HCT116 (cell line): Measurements from ENCODE around the gene KCNC3. TPM values are rescaled to one million over a fixed set of nuclear protein-coding genes. Genes with fewer than 3 reads are reported as not detected.

ENCODE experiments used
- ATAC-seq: fragments of 200-7000 bp; cut with Tn5 transposase; 2 replicates; pipeline ENCODE4 v1.9.1; 2020; ENCODE audit warnings: mild to moderate bottlenecking, moderate library complexity
- BruUV-seq: library from RNA; stranded (reverse); fragments of 400-500 nt; replicated peaks from 2 replicates; lab custom pipeline; 2021; lab: Mats Ljungman, UMichigan
- CTCF ChIA-PET: fragments of 300-600 bp; sonication (Branson Sonifier 250); formaldehyde crosslinking; loops from one replicate; lab custom pipeline; 2021; ENCODE audit warnings: antibody characterized with exemption; lab: Charles Lee
- POLR2A ChIA-PET: fragments of 300-600, 350-600 bp; sonication (Branson Sonifier 250); formaldehyde crosslinking; loops from one replicate; lab custom pipeline; 2021; ENCODE audit warnings: antibody characterized with exemption; lab: Charles Lee
- RAD21 ChIA-PET, 2 experiments: fragments of 300-600 bp; sonication (Branson Sonifier 250); formaldehyde crosslinking; loops; one replicate each; lab custom pipeline; 2023; ENCODE audit warnings: low total read pairs in 2 of 2; ENCODE audit not compliant: uncharacterized antibody in 2 of 2, unreplicated experiment in 2 of 2, low non-redundant PET in 1 of 2; lab: Charles Lee
- DNase-seq: peaks from one replicate; pipeline ENCODE4 v3.0.0-alpha.2; 2010; ENCODE audit warnings: low read depth, low spot score
- H2AFZ ChIP-seq: fragments of 200-600 bp; shearing (Covaris generic), sonication (generic); 2 replicates; pipeline ENCODE4 v1.6.1; 2017; ENCODE audit warnings: low read depth, mixed run types, mixed read lengths, antibody characterized with exemption, low read length; ENCODE audit not compliant: poor library complexity, severe bottlenecking
- H3K27ac ChIP-seq: 2 replicates; pipeline ENCODE4 v1.5.1; 2012; ENCODE audit warnings: low read depth, low read length
- H3K27me3 ChIP-seq: fragments of 200-600 bp; sonication (generic); 2 replicates; pipeline ENCODE4 v1.6.1; 2016; ENCODE audit warnings: mixed run types, low read length, mixed read lengths; ENCODE audit not compliant: insufficient read depth
- H3K36me3 ChIP-seq, 2 experiments: fragments of 200-500 bp in 1 of 2; fragments of 200-600 bp in 1 of 2; sonication (Bioruptor generic) in 1 of 2; sonication (generic) in 1 of 2; 2 replicates each; pipeline versions ENCODE4 v1.5.1 to v1.6.1; 2014 to 2016; ENCODE audit warnings: low read length in 2 of 2, inconsistent platforms in 1 of 2, mixed read lengths in 1 of 2, mixed run types in 1 of 2; ENCODE audit not compliant: insufficient read depth in 2 of 2, control insufficient read depth in 1 of 2
- H3K4me1 ChIP-seq, 2 experiments: fragments of 200-600 bp in 1 of 2; sonication (generic) in 1 of 2; 2 replicates each; pipeline versions ENCODE4 v1.5.1 to v1.6.1; 2012 to 2017; ENCODE audit warnings: low read length in 2 of 2, inconsistent platforms in 1 of 2, mild to moderate bottlenecking in 1 of 2, mixed read lengths in 1 of 2, mixed run types in 1 of 2, moderate library complexity in 1 of 2; ENCODE audit not compliant: insufficient read depth in 2 of 2, control insufficient read depth in 1 of 2
- H3K4me2 ChIP-seq: fragments of 200-600 bp; sonication (generic); 2 replicates; pipeline ENCODE4 v1.6.1; 2017; ENCODE audit warnings: mixed run types, low read length, mixed read lengths
- H3K4me3 ChIP-seq, 2 experiments: fragments of 200-600 bp in 1 of 2; sonication (generic) in 1 of 2; replicated peaks in 1 of 2; 2 replicates each; pipeline ENCODE4 v1.5.1; 2011 to 2016; ENCODE audit warnings: low read length in 2 of 2, control low read depth in 1 of 2, low read depth in 1 of 2, mild to moderate bottlenecking in 1 of 2, mixed read lengths in 1 of 2, mixed run types in 1 of 2
- H3K79me2 ChIP-seq: fragments of 200-600 bp; sonication (generic); 2 replicates; pipeline ENCODE4 v1.6.1; 2017; ENCODE audit warnings: mild to moderate bottlenecking, mixed run types, low read length, moderate library complexity, mixed read lengths; ENCODE audit not compliant: insufficient read depth
- H3K9ac ChIP-seq: fragments of 200-600 bp; sonication (generic); 2 replicates; pipeline ENCODE4 v1.6.1; 2016; ENCODE audit warnings: low read length, mixed read lengths
- H3K9me2 ChIP-seq: fragments of 200-600 bp; sonication (generic), shearing (Covaris generic); 2 replicates; pipeline ENCODE4 v1.6.1; 2017; ENCODE audit warnings: mixed run types, mild to moderate bottlenecking, moderate library complexity; ENCODE audit not compliant: insufficient read depth
- H3K9me3 ChIP-seq, 2 experiments: fragments of 200-500 bp in 1 of 2; fragments of 200-600 bp in 1 of 2; sonication (Bioruptor generic) in 1 of 2; sonication (generic) in 1 of 2; 2 replicates each; pipeline ENCODE4 v1.6.1; 2014 to 2017; ENCODE audit warnings: low read length in 2 of 2, mixed read lengths in 2 of 2, inconsistent platforms in 1 of 2, low read depth in 1 of 2, mild to moderate bottlenecking in 1 of 2, mixed run types in 1 of 2, moderate library complexity in 1 of 2; ENCODE audit not compliant: control insufficient read depth in 1 of 2, insufficient read depth in 1 of 2
- H4K20me1 ChIP-seq: fragments of 200-600 bp; sonication (generic), shearing (Covaris generic); 2 replicates; pipeline ENCODE4 v1.6.1; 2017; ENCODE audit warnings: mixed run types, mild to moderate bottlenecking, moderate library complexity; ENCODE audit not compliant: insufficient read depth
- CEBPB ChIP-seq: IDR thresholded peaks from 2 replicates; pipeline ENCODE4 v1.6.1; 2012; ENCODE audit warnings: low read depth
- EGR1 ChIP-seq: IDR thresholded peaks from 2 replicates; pipeline ENCODE4 v1.6.1; 2012; ENCODE audit warnings: low read depth
- JUND ChIP-seq: IDR thresholded peaks from 2 replicates; pipeline ENCODE4 v1.6.1; 2012
- SIN3A ChIP-seq: IDR thresholded peaks from 2 replicates; pipeline ENCODE4 v1.6.1; 2012; ENCODE audit warnings: low read depth
- SP1 ChIP-seq: IDR thresholded peaks from 2 replicates; pipeline ENCODE4 v1.6.1; 2012; ENCODE audit warnings: low read depth
- ZNF274 ChIP-seq: fragments of 200-500 bp; sonication (Bioruptor generic); IDR thresholded peaks from 2 replicates; pipeline ENCODE4 v1.6.1; 2014; ENCODE audit warnings: mild to moderate bottlenecking, low read depth, low read length, inconsistent platforms
- intact Hi-C: fragments of 100-400 bp; cut with micrococcal nuclease; formaldehyde crosslinking; loops from 2 replicates; pipeline ENCODE4 v1.10.0; 2022
- total RNA-seq: library from RNA; stranded (reverse); gene quantifications from one replicate; pipeline ENCODE4 v1.2.1, GENCODE V29; 2021; ENCODE audit not compliant: unreplicated experiment
- TF ChIP-seq, protein P1 (sequence below): IDR thresholded peaks from 2 replicates; pipeline ENCODE4 v1.6.1; 2012
- TF ChIP-seq, protein P2 (sequence below): IDR thresholded peaks from 2 replicates; pipeline ENCODE4 v1.6.1; 2012; ENCODE audit warnings: low read depth

KCNC3 gene
- total RNA-seq, 1 experiment from 2014 or later = 6.9 TPM

- no TSS peak for BruUV-seq
- TF ChIP-seq JUND = no peak
- no peak for TF ChIP-seq SIN3A
- TF ChIP-seq, protein P1, sequence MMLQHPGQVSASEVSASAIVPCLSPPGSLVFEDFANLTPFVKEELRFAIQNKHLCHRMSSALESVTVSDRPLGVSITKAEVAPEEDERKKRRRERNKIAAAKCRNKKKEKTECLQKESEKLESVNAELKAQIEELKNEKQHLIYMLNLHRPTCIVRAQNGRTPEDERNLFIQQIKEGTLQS = no peak
- TF ChIP-seq CEBPB = no peak
- no peak for TF ChIP-seq EGR1
- TF ChIP-seq, protein P2, sequence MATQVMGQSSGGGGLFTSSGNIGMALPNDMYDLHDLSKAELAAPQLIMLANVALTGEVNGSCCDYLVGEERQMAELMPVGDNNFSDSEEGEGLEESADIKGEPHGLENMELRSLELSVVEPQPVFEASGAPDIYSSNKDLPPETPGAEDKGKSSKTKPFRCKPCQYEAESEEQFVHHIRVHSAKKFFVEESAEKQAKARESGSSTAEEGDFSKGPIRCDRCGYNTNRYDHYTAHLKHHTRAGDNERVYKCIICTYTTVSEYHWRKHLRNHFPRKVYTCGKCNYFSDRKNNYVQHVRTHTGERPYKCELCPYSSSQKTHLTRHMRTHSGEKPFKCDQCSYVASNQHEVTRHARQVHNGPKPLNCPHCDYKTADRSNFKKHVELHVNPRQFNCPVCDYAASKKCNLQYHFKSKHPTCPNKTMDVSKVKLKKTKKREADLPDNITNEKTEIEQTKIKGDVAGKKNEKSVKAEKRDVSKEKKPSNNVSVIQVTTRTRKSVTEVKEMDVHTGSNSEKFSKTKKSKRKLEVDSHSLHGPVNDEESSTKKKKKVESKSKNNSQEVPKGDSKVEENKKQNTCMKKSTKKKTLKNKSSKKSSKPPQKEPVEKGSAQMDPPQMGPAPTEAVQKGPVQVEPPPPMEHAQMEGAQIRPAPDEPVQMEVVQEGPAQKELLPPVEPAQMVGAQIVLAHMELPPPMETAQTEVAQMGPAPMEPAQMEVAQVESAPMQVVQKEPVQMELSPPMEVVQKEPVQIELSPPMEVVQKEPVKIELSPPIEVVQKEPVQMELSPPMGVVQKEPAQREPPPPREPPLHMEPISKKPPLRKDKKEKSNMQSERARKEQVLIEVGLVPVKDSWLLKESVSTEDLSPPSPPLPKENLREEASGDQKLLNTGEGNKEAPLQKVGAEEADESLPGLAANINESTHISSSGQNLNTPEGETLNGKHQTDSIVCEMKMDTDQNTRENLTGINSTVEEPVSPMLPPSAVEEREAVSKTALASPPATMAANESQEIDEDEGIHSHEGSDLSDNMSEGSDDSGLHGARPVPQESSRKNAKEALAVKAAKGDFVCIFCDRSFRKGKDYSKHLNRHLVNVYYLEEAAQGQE = no peak
- no peak for TF ChIP-seq ZNF274
- TF ChIP-seq SP1 = no peak
- TF ChIP-seq, all 23 proteins: peak for 0
- peak overlapping the region; percentile 43 to 55 for H3K4me3 ChIP-seq
- H3K79me2 ChIP-seq = peaks cover 3% of the 10 kb centered on the region; the same call in 1 of the 2 replicates
- H3K36me3 ChIP-seq = no peaks in the 10 kb centered on the region
- H3K9me2 ChIP-seq = no peaks in the 10 kb centered on the region
- no peak overlapping the region for H3K27ac ChIP-seq
- H4K20me1 ChIP-seq = no peaks in the 10 kb centered on the region
- ATAC-seq = no peak
- intact Hi-C loops = no loop called here
- H3K27me3 ChIP-seq = no peaks in the 10 kb centered on the region
- H3K9ac ChIP-seq = peak overlapping the region; percentile 27
- H3K4me2 ChIP-seq = peak overlapping the region; percentile 86
- DNase-seq = no peak
- RAD21 ChIA-PET = no interaction called here
- no peaks in the 10 kb centered on the region for H3K9me3 ChIP-seq
- CTCF ChIA-PET = no interaction called here
- no peak overlapping the region for H2AFZ ChIP-seq
- POLR2A ChIA-PET = no interaction called here
- peaks cover 30 to 70% of the 10 kb centered on the region in 2 experiments for H3K4me1 ChIP-seq
These were observed 2.2 kb upstream of the KCNC3 start for GRCh38 chr19:50331221-50331993.
